Eye (tissue), 1 donor: ENCODE results near the gene CCDC201.
A peak's percentile ranks its signal among the peaks of the same experiment; 100 is the strongest.
"Not testable (repeated sequence)": the region's sequence is repeated elsewhere in the genome, so short reads cannot be mapped to it uniquely, and the experiment has no call there.

Source experiments
- DNase-seq: peaks from one replicate; pipeline ENCODE4 v3.0.0-alpha.2; 2015

Gene CCDC201

DNA sequence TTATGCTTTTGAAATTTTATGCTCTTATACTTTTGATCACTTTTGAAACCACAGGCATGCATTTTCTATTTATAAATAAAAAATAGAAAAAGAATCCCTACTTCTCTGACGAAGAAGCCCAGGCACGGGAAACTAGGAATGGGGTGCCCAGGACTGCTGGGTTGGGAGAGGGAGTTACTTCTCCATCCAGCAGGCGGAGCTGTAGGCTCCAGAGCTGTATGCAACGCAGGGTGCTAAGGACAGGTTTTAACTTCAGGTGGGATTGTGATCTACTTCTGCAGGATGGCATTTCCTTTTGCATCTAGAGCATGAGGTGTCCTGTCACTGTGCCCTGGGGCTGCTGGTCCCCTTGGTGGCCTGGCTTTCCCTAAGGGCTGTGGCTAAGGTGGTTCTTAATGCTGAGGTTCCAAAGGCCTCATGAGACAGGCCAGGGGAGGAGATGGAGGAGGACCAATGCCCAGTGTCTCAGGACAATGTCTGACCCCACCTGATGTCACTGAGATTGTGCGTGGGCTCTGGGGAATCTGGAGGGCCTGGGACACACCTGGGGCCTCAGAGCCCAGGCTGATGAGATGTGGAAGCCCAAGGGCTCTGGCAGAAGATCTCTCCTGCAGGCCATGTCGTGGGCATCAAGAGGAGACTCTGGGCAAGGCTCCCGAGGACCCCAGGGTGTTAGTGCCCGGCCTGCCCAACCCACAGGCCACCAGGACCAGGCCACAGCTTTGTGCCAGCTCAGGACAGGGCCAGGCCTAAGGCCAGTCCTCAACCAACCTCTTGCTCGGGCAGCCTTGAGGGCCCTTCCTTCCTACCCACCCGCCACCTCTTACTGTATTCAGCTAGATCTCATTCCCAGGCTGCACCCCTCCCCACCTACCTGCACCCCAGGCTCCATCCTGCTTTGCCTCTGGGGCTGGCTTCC, 507 bp downstream of the CCDC201 start:
- no peak for DNase-seq

DNA sequence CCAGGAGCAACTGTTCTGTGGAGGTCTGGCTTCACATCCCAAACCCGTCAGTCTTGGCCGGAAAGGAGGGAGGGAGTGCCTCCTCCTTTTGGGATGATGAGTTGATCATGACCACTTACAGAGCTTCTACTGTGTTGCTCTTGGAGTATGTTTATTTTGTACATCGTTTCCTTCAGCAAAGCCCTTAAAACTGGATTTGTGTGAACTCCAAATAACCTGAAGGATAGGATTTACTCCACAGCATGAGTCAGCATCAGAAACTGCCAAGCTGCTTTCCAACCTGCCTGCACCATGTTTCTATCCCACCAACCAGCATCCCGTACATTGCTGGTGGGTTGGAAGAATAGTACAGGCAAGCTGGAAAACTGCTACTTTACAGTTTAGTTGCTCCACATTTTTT, 3.5 kb downstream of the CCDC201 start:
- no peak for DNase-seq

DNA sequence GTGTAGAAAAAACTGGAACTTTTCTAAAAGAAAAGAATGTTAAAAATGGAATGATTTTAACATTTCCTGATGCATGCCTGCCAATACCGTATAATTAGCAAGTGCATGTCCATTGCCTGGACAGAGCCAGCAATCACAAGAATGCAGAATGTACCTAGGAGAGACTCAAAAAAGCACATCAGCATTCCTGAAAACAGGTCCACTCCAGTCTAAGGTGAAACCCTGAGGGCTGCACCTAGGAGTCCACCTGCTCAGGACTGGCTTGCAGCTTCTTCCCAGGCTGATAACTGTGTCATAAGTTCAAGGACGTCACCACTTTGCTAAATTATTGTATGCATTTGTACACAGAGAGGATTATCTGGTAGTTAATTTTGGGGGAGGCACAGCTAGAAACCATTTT, 5.4 kb downstream of the CCDC201 start:
- DNase-seq, result no peak

DNA sequence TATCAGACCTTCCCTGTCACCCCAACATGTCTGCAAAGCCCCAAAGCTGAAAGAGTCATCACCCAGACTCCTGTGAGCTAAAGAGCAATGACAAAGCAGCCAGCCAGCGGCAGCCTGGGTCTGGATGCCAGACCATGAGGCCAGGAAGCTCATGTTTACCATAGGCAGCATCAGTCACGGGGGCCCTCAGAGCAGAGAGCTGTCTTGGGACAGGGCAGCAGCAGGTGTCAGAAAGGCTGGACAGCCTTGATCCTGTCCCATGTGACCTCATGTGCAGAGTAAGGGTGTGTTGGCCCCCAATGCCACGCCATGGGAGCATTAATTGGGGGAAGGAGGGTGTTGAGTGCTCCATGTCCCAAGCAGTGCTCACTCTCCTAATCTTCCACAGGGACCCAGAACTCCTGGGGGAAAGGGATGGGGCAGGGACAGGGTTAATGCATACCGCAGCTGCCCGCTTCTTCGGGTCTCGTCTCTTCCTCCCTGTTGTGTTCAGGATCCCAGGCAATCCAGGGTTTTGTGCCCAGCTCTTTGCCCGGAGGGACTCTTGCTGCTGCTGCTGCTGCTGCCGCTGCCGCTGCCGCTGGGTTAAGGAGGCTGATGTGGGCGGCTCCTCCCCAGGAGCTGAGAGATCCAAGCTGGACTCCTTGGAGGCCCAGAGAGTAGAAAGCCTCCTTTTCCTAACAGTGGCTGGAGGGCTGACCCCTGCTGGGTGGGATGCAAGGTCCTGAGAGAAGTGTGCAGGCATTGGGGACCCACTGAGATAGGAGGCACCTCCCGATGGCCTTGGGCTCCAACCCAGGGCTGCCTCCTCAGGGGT, 7.1 kb downstream of the CCDC201 start:
- no peak for DNase-seq

DNA sequence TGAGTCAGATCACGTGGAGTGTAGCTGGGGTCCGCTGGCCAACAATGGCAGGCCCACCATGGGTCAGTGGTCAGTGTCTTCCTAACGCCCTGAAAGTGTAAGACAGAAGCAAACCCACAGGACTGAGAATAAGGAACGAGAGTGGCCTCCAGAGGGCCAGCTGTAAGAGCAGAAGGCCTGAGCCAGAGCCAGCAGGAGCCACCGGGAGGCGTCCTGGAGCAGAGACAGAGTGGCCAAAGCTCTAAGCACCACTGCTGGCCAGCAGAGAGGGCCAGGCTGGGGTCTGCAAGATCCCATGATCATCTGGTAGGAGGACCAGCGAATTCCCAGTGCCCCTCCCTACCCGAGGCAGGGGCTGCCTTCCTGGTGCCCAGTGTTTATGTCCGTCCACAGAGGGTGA, 9.2 kb downstream of the CCDC201 start:
- no peak for DNase-seq

DNA sequence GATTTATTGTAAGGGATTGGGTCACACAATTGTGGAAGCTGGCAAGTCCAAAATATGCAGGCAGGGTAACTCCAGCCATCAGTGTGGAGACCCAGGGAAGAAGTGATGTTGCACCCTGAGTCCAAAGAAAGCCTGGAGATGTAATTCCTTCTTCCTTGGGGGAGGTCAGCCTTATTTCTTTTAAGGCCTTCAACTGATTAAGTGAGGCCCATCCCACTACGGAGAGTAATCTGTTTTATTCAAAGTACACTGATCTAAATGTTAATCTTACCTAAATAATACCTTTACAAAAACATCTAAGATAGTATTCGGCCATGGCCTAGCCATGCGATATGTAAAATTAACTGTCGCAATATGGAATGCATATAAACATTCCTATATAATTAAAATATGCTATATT, 16.0 kb downstream of the CCDC201 start:
- DNase-seq, result not testable (repeated sequence)

DNA sequence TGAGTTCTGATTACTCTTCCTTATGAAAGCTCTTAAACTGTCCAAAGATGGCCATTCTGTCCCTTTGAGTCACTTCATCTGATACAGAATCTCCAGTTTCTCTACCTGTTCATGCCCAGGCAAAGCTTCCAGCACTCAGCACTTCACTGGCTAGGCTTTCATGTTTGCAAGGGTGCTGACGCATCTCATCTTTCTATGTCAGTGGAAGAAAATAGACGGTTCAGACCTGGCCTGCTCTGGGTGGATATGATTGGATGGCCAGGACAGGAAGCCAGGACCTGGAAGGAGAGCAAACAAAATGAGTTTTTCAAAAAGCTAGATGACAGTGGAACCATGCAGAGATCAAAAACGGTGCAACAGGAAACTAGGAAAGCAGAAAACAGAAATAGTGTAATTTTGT, 17.2 kb downstream of the CCDC201 start:
- not testable (repeated sequence) for DNase-seq

DNA sequence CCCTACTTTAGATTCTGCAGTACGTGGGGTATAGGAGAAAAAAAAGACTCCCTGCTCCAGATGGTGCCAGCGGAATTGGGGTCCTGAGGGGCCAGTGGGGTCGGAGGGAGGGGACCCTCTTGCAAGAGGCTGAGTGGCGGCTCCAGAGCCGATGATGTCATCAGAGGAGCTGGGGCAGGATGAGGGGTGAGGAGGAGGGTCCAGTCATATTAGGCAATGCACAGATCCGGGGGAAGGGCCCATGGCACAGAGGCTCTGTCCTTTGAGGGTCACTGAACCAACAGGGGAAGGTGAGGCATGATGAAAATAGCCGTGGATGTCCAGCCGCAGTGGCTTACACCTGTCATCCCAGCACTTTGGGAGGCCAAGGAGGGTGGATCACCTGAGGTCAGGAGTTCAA, 19.4 kb downstream of the CCDC201 start:
- not testable (repeated sequence) for DNase-seq

DNA sequence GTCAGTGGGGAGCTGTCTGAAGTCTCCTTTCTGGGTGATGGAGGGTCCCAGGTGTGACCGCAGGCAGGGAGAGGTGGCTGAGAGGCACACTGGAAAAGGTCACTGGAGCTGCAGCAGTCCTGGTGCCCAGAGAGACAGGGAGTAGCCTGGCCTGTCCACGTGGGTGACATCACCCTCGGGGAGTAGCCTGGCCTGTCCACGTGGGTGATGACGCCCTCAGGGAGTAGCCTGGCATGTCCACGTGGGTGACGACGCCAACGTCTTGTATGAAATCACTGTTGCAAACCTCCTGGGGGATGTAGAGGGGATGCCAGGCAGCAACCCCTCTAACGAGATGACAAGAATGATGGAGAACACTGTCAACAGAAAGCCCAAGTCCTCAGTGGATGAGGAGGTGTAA, 19.9 kb downstream of the CCDC201 start:
- DNase-seq, result not testable (repeated sequence)

DNA sequence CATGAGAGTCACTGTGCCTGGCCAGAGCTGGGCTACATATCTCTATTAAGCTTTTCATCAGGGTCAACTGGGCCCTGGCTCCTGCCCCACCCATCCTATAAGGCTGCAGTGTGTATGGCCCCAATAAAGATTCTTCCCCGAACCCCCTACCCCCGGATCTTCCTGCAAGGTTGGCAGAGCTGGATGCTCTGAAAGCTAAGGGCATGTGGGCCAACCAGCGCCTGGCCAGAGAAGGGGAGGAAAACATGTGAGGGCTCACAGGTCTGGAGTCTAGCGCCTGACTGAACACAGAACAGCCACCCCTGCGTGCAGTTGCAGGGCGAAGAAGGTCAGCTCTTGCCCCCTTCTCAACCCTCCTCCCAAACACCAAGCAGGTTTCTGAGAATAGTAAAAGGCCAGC, 24.1 kb downstream of the CCDC201 start:
- not testable (repeated sequence) for DNase-seq

DNA sequence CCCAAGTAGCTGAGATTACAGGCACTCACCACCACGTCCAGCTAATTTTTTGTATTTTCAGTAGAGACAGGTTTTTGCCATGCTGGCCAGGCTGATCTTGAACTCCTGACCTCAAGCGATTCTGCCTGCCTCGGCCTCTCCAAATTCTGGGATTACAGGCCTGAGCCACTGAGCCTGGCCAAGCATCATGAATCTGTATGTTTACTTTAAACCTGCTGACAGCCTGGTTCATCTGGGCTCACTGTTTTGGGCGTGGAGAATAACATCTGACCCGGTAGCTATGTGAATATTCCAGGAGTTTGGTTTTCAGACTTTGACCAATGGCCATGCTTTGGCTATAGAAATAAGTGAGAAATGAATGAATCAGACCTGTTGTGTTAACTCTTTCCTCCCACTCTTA, 26.3 kb downstream of the CCDC201 start:
- not testable (repeated sequence) for DNase-seq

DNA sequence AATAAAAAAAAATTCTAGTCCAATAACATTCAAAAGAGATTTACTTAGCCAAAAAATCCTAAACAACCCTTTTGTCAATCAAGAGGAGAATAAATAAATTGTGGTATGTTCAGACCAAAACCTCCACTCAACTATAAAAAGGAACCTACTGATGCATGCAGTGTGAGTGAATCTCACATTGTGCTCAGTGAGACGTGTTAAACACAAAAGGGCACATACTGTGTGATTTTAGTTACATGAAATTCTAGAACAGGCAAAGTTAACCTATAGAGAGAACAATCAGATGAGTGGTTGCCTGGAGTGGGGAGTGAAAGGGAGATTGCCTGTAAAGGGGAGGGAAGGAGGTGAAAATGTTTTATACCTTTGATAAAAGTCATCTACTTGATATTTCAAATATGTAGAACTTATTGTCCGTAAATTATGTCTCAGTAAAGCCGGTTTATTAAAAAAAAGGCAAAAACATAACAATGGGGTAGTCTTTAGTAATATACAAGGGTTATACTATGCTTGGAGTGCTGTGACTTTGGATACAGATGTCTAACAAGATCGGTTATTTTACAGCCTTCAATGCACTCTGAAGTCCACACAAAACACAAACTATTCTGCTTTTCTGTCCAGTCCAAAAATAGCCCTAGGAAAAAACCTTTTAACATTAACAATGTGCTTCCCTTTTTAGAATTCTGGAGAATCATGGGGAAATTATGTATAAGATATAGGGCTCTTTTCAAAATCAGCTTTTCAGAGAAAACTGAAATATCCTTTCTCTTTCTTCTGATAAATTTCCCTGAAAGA, 30.8 kb downstream of the CCDC201 start:
- peak; percentile 68 for DNase-seq

DNA sequence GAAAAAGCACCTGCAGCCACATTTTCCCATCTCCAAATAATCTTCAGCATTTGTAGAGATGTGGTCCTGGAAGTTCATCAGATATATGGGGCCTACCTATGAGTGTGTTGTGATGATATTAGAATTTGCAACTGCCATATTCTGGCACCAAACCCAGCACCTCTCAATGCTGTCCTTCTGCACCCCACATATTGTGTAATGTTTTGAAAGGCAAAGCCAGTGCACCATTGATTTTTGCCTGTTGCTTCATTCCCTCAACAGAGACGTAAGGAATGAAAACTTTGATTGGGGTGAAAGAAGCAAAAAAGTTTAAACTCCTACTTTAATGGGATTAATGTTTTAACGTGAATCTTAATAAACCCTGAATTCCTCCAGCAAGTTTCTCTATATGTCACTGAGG, 34.0 kb downstream of the CCDC201 start:
- not testable (repeated sequence) for DNase-seq

DNA sequence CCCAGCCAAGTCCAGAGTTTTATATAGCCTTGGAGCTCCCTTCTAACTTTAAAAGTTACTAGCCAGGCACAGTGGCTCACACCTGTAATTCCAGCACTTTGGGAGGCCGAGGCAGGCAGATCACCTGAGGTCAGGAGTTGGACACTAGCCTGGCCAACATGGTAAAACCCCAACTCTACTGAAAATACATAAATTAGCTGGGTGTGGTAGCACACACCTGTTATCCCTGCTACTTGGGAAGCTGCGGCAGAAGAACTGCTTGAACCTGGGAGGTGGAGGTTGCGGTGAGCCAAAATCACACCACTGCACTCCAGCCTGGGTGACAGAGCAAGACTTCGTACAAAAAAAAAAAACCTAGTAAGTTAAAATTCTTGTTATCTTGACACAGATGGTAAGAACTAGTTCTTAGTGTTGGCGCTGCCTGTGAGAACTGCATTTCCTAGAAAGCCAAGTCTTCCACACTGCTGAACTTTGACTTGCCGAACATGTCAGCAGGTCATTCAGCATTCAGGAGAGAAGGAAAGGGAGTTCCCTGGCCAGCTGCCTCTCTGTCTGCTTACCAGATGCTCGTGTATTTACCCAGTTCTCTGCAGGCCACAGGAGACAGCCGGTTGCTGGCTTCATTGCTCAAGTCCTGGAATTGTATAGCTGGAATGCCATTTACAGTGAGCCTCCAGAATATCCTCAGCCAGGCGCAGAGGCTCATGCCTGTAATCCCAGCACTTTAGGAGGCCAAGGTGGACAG, 40.3 kb downstream of the CCDC201 start:
- DNase-seq, result peak; percentile 69

DNA sequence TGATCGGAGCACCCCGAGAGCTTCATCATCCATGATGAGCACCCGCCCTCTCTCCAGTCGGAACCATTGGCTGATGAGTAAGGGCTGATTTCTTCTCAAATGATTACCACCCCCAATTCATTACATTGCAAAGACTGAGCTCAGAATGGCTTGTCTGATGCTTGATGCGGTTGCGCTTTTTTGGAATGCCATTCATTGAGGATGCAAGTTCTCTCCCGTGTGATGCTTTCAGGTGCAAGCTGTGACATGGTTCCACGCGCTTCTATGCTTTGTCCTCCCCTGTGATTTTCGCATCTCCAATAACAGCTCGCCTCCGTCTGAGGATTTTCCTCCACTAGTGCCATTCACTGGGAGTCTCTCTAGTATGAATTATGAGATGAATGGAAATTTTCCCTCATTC, 43.0 kb downstream of the CCDC201 start:
- not testable (repeated sequence) for DNase-seq

DNA sequence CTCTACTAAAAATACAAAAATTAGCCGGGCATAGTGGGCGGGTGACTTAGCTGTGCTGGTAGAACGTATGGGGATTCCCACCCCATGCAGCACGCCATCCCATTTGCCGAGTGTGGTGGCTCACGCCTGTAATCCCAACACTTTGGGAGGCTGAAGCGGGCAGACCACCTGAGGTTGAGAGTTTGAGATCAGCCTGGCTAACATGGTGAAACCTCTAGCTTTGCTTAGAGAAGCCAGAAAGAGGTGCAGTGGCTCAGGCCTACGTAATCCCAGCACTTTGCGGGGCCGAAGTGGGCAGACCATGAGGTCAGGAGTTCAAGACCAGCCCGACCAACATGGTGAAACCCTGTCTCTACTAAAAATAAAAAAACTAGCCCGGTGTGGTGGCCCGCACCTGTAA, 45.2 kb downstream of the CCDC201 start:
- DNase-seq, result not testable (repeated sequence)

DNA sequence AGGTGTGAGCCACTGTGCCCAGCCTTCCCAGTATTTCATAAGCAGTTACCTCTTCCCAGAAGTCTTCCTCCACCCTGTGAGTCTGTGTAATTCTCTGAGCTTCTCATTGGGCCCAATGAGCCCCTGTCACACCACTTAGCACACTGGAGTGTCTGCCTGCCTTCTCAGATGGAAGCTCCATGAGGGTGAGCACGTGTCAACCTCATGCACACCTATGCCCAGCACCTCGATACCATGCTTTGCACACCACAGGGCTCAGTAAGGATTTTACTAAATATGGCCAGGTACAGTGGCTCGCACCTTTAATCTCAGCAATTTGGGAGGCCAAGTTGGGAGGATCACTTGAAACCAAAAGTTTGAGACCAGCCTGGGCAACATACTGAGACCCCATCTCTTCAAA, 46.3 kb downstream of the CCDC201 start:
- DNase-seq, result not testable (repeated sequence)

DNA sequence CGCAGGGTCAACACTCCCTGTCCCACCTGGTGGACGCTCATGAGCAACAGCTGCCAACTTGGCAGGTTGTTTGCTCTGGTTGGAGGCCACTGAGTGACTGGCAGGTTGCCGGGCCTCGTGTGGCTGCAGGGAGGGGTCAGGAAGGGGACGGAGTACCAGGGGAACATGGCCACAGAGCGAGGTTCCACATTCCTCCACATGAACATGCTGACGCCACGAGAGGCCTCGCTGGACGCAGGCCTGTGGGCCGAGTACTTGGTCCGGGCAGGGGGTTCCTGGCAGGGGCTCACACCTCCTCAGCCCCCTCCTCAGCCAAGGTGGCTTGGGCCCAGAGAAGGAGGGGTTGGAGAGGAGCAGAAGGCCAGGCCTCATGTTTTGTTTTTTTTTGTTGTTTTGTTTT, 54.1 kb downstream of the CCDC201 start:
- not testable (repeated sequence) for DNase-seq

DNA sequence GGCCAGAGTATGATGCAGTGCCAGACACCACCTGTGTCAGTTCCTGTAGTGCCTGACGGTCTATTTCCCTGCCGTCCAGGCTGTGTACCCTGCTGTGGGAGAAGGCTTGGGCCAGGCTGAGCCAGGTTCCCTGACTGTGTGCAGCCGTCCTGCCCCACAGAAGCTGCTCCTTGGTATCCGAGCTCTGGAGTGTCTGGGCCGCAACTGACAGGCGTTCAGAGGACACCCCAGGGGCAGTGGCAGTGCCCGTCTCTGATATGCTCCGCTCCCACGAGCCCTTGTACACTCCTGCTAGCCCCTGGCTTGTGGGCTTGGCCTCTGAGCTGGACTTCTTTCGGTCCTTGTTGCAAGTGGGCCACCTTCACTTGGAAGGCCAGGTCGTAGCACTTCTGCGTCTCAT, 55.0 kb downstream of the CCDC201 start:
- DNase-seq, result not testable (repeated sequence)

DNA sequence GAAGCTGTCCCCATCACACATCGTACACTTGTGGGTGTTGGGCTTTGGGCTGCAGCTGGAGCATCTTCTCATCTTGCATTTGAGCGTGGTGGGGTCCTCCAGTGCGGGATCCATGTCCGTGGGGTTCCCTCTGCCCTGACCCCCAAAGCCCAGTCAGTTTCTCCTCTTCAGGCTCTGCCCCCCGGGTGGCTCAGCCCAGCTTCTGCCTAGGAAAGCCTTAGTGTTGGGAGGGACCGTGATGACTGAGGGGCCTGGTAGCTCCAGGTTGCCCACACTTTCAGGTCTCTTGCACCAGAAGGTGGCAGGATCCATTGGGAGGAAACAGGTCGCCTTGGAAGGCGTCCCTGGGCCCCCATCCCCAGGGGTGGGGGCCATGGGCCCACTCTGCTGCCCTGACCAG, 55.9 kb downstream of the CCDC201 start:
- not testable (repeated sequence) for DNase-seq

DNA sequence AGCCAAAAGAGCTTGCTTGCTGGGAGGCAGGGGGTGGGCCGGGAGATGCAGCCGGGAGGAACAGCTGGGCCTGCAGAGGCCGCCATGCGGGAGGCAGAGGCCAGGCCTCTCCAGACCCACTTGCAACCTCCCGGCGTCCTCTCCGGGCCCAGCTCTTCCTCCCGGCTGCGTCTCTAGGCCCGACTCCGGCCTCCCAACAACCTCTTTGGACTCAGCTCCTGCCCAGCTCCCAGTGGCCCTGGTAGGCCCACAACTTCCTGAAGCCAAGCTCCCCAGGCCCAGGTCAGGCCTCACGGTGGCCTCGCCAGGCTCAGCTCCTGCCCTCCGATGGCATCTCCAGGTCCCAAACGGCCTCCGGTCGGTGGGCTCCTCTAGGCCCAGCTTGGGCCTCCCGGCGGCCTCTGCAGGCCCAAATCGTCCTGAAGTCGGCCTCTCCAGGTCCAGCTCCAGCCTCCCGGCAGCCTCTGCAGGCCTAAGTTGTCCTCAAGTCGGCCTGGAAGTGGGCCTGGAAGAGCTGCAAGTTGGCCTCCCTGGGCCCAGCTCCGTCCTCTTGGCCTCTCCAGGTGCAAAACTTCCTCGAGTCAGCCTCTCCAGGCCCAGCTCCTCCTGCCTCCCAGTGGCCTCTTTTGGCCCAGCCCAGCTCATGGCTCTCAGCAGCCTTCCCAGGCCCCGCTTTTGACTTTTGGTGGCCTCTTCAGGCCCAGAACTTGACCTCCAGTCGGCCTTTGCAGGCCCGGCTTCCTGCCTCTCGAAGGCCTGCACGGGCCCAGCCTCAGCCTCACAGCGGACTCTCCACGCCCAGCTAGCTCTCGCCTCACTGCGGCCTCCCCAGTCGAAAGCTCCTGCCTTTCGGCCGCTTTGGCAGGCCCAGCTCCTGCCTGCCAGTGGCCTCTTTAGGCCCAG, 58.4 kb downstream of the CCDC201 start:
- not testable (repeated sequence) for DNase-seq
